Thoracic aorta (tissue), 2 donors: Measurements from ENCODE around the gene SLC6A1. TPM values are rescaled to one million over a fixed set of nuclear protein-coding genes. Genes with fewer than 3 reads are reported as not detected.

Experiments
- ATAC-seq: fragments of 150-250 bp; one replicate; pipeline ENCODE4 v1.8.0; 2017; ENCODE audit warnings: low read depth; ENCODE audit not compliant: insufficient number of reproducible peaks, low FRiP score
- DNase-seq: peaks from one replicate; pipeline ENCODE4 v3.0.0-alpha.2; 2020; ENCODE audit warnings: low spot score
- H3K27ac ChIP-seq, 2 donors: fragments of 200-600 bp; sonication (generic); 1 replicate in 1 of 2; 2 replicates in 1 of 2; pipeline ENCODE4 v1.5.1; 2016; ENCODE audit warnings: mild to moderate bottlenecking in 2 of 2, moderate library complexity in 2 of 2
- H3K27me3 ChIP-seq: fragments of 200-600 bp; sonication (generic); replicated peaks from 2 replicates; pipeline ENCODE4 v1.6.0; 2016; ENCODE audit warnings: mild to moderate bottlenecking; ENCODE audit not compliant: insufficient read depth
- H3K36me3 ChIP-seq: fragments of 200-600 bp; sonication (generic); one replicate; pipeline ENCODE4 v1.5.1; 2016
- H3K4me1 ChIP-seq, 2 donors: fragments of 200-600 bp; sonication (generic); 1 replicate in 1 of 2; 2 replicates in 1 of 2; pipeline versions ENCODE4 v1.5.1 to v1.6.0; 2016; ENCODE audit warnings: low read depth in 2 of 2, mild to moderate bottlenecking in 1 of 2; ENCODE audit not compliant: control insufficient read depth in 1 of 2
- H3K4me3 ChIP-seq: fragments of 200-600 bp; sonication (generic); 2 replicates; pipeline ENCODE4 v1.5.1; 2016; ENCODE audit warnings: mild to moderate bottlenecking
- H3K9me3 ChIP-seq: fragments of 200-600 bp; sonication (generic); 2 replicates; pipeline ENCODE4 v1.5.1; 2016
- total RNA-seq, 2 donors: library from RNA; depleted of rRNA; stranded (reverse); fragments of >200 nt; gene quantifications; one replicate each; pipeline versions ENCODE4 v1.1.0 to v1.2.3, GENCODE V29; 2016
- TF ChIP-seq, protein P1 (sequence below): fragments of 200-600 bp; sonication (generic); IDR thresholded peaks from one replicate; pipeline ENCODE4 v1.5.1; 2019; ENCODE audit warnings: antibody characterized with exemption

SLC6A1 gene
- total RNA-seq, 2 donors from 2014 or later, result 1.2 to 4.6 TPM

GRCh38 chr3:11088066-11088465, 95.5 kb downstream of the SLC6A1 start:
- ATAC-seq (no peak), DNase-seq (no peak)
- no peak overlapping the region for H3K4me3 ChIP-seq
- H3K4me1 ChIP-seq, result peaks cover 0 to 5% of the 10 kb centered on the region in 2 donors
- no peaks in the 10 kb centered on the region for H3K27me3 ChIP-seq
- no peak overlapping the region for H3K27ac ChIP-seq
- H3K9me3 ChIP-seq, result no peaks in the 10 kb centered on the region
- TF ChIP-seq, protein P1, sequence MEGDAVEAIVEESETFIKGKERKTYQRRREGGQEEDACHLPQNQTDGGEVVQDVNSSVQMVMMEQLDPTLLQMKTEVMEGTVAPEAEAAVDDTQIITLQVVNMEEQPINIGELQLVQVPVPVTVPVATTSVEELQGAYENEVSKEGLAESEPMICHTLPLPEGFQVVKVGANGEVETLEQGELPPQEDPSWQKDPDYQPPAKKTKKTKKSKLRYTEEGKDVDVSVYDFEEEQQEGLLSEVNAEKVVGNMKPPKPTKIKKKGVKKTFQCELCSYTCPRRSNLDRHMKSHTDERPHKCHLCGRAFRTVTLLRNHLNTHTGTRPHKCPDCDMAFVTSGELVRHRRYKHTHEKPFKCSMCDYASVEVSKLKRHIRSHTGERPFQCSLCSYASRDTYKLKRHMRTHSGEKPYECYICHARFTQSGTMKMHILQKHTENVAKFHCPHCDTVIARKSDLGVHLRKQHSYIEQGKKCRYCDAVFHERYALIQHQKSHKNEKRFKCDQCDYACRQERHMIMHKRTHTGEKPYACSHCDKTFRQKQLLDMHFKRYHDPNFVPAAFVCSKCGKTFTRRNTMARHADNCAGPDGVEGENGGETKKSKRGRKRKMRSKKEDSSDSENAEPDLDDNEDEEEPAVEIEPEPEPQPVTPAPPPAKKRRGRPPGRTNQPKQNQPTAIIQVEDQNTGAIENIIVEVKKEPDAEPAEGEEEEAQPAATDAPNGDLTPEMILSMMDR, result no peak
- no peaks in the 10 kb centered on the region for H3K36me3 ChIP-seq

DNA sequence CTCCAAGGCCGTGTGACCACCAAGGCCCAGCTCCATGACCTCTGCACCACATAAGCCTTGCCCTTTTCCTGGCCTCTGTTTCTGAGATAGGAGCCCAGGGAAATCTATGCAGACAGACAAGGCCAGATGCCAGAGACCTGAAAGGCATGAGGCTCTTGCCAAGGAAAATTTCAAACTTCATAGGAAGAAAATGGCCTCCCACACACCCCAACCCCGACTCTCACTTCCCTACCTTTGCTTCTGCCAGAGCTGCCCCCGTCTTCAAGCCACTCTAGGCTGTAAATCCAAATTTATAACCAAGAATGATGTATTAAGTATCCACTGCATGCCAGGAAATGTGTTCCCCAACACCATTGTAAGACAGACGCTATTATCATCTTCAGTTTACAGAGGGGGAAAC, 96.3 kb downstream of the SLC6A1 start:
- TF ChIP-seq, protein P1, result no peak

More for the DNA sequence above, 96.3 kb downstream of the SLC6A1 start:
- Histone ChIP-seq H3K27me3 (no peaks in the 10 kb centered on the region), H3K4me3 (no peak overlapping the region), H3K4me1 (peaks cover 0 to 5% of the 10 kb centered on the region in 2 donors), H3K36me3 (no peaks in the 10 kb centered on the region), H3K9me3 (no peaks in the 10 kb centered on the region), H3K27ac (no peak overlapping the region)
- no peak for DNase-seq
- no peak for ATAC-seq

Other genes starting within 250 kb of the SLC6A1 start
- gene SLC6A11, start 176.5 kb upstream of the SLC6A1 start, total RNA-seq, result not detected
- gene HRH1, start 161.7 kb downstream of the SLC6A1 start, total RNA-seq, result 10 to 100 TPM; 17.7 to 48.3 TPM